Activated CD4-positive, alpha-beta T cell treated with anti-CD3 and anti-CD28 coated beads, Interleukin-2, amount 50 U/mL, for 4 hours (primary cell): Measurements from ENCODE around the gene PLEKHG1.

Source experiments
- DNase-seq, 2 experiments: peaks; one replicate each; pipeline ENCODE4 v3.0.0-alpha.2; 2020

Gene PLEKHG1

DNA sequence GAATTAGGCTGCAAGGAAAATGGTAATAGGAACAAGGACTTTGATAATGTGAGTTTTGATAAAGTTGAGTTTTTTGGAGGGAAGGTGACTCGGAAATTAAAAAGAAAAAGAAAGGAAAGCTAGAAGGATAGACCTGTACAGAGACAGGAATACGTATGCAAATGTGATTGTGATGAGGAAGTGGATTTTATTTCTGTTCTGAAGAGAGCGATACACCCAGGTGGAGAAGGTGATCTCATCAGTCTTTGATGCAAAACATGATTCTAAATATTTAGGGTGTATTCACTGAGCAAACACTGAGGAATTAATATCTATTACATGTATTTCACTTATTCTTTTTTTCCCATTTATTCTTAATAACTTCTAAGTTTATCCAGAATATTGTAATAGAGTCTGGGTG is 9.2 kb upstream of the PLEKHG1 start:
- no peak for DNase-seq

DNA sequence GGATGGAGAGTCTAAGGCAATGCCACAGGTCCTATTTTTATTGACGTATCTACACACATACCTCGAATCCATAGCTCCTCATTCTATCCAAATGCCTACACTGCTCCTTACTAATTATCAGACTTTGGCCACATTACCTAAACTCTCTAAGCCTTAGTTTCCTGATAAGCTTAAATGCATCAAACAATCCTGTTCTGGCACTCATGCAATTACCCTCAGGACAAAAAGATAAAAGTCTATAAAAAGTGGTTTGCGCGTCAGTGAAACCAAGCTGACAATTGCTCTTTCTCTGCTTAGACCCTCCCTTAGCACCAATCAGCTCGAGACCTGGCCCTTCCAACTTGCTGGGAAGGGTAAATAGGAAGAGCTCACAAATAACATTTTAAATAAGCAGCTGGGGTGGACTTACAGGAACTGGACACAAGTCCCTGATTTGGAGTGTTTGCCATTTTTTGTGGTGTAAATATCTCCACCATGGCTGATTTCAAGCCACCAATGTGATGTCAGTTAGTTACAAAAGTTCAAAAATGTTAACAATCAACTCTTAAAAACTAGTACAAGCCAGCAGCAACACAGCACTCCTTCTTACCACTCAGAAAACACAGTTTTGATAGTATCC is 7.2 kb upstream of the PLEKHG1 start:
- no peak for DNase-seq

DNA sequence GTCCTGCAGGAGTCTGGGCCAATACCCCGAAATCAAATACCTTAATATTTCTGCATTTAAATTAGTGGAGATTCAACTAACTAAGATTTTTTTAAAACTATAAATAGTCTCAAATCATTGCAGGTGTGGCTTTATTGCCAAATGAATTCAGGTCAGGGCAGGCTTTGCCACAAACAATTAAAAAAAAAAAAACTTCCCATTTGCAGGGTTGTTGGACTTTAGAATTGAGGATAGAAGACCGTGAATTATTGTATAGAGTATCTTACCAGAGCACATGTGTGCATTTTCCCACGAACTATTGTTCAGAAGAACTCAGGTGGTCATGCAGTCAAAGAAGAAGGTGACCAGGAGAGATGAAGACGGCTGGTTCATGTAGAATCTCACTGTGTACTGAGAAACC is 6.6 kb upstream of the PLEKHG1 start:
- no peak for DNase-seq

GRCh38 chr6:150596439-150596838 is 3.2 kb upstream of the PLEKHG1 start:
- DNase-seq: no peak

DNA sequence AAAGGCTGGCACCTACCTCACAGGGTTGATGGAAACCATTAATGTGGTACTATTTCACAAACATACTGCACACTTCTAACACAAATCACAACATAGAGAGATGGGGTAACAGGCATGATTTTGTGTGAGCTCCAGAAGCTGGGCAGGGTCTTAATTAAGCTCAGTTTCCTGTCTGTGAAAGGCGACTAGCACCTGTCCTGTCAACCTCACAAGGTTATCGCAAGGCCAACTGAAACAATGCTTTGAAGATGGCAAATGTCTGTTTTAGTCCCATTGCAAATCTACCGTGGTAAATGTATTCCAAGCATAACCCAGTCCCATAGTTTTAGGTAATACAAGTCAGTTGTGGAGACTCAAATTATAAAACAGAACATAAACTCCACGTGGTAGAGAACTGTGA is 1.3 kb upstream of the PLEKHG1 start:
- no peak for DNase-seq

- DNase-seq: no peak
Measured at GRCh38 chr6:150598858-150599198, 857 bp upstream of the PLEKHG1 start.

DNA sequence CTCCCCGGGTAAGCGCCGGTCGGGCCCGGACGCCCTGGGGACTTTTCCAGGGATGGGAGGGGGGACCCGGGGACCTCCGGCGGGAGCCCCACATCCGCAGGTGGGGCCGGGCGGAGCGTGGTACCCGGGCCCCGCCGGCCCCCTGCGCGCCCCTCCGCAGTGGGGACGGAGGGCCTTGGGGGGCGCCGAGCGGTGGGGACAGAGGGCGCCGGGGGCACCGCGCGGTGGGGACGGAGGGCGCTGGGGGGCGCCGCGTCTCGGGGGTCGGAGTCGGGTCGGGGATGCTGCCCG is 270 bp downstream of the PLEKHG1 start:
- no peak for DNase-seq

- DNase-seq: peak; percentile 44 to 48
Measured at GRCh38 chr6:150600301-150601017, 774 bp downstream of the PLEKHG1 start.

DNA sequence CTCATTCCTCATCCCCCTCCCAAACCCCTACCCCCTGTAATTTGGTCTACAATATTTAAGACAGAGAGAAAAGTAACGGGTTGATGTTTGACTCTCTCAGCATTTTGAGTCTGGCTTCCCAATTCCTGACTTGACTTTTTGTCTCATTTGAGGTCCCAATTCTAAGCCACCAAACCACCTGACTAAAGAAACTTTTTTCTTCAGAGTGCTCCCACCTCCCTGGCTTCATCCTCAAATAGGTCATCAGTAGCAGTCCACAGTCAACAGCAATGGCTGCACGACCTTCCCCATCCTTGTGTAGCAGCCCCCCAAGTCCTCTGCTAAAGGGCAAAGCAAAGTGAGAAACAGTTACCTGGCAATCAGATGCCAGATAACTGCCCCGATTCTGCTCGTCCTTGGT is 1.8 kb downstream of the PLEKHG1 start:
- DNase-seq: no peak

GRCh38 chr6:150603176-150603575 is 3.5 kb downstream of the PLEKHG1 start:
- DNase-seq: no peak

- DNase-seq: no peak
Measured at GRCh38 chr6:150604467-150604866, 4.8 kb downstream of the PLEKHG1 start.

GRCh38 chr6:150605333-150605732 is 5.6 kb downstream of the PLEKHG1 start:
- DNase-seq: no peak

DNA sequence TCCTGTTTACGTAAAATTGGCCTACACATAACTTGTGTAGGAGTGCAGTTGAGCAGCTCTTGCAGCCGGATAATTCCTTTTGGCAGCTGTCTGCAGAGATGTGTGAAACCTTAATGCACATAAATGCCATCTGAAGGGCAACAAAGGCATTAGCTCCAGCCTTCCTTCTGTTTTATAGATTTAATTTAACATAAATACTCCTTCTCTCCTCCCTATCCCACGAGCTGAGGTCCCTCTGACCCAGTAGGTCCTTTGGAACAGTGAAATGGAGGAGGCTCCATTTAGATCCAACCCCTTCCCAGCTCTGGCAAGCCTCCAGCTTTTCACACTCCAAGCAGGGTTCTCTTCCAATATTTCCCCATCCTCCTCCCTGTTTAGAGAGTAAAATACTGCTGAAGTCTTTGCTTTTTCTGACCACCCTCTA is 6.5 kb downstream of the PLEKHG1 start:
- DNase-seq: no peak

DNA sequence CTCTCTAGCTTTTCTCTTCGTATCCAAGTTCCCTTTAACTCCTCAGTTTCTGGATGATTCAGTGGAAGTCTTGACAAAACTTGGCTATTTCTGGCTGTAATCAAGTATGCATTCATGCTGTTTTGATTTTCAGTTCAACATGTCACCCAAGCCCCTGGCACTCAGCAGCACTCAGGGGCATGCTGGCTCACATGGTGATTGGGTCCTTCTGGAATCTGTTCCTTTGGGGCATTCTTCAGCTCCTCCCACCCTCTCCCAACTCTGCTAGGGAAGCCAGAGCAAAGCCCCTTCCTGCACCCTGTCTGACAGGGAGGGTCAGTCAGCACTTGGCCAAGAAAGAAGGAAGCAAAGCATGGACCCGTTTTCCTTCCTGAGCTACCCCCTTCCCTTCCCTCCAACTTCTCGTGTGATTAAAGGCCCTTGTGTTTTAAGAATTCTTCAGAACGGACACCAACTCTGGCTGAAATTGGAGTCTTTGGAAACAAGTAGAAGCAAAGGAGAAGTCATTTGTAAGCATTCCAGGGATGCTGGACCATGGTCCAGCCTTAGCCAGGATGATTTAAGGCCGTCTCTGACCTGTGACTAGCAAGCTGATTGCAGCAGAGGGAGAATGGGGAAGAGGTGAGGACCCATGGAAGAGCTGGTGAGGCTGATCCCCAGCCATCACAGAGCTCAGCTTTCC is 7.1 kb downstream of the PLEKHG1 start:
- no peak for DNase-seq

- DNase-seq: no peak
Measured at GRCh38 chr6:150607329-150607650, 7.6 kb downstream of the PLEKHG1 start.

DNA sequence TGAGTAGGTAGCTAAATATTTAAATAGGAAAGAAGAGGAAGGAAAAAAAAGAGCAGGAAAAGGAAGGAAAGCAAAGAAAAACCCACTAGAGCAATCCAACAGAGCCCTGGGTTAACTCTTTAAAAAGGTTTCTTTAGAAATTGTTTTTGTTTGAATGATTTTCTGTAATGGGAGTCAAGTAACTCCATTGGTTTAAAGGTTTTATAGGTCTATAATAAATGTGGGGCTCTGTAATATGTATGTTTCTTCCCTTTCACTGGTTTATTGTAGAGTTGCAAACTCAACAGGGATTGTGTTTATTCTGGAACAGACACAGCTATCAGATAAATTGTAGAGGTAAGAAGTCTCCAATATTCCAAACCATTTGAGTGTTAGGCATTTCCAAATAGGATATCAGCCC is 10.9 kb downstream of the PLEKHG1 start:
- DNase-seq: no peak

- no peak for DNase-seq
Measured at GRCh38 chr6:150613269-150613668, 13.6 kb downstream of the PLEKHG1 start.

DNA sequence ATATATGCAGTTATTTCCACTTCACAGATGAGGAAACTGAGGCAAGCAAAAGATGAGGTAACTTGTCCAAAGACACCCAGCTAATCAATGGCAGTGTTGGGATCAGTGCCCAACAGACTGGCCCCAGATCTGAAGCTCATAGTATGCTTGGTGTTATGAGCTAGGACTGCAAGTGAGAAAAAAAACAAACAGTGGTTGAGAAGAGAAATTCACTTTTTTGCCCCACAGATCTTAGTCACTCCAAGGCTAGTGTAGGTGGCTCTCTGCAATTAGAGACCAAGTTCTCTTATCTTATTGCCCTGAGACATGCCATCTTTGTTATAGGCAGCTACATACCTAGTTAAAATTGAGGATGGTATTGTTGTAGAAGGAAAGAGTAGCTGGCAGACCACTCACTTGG is 16.3 kb downstream of the PLEKHG1 start:
- DNase-seq: no peak

- DNase-seq: no peak
Measured at GRCh38 chr6:150616586-150616985, 16.9 kb downstream of the PLEKHG1 start.

- no peak for DNase-seq
Measured at GRCh38 chr6:150617062-150617461, 17.4 kb downstream of the PLEKHG1 start.

GRCh38 chr6:150617496-150618460 is 18.1 kb downstream of the PLEKHG1 start:
- no peak for DNase-seq

DNA sequence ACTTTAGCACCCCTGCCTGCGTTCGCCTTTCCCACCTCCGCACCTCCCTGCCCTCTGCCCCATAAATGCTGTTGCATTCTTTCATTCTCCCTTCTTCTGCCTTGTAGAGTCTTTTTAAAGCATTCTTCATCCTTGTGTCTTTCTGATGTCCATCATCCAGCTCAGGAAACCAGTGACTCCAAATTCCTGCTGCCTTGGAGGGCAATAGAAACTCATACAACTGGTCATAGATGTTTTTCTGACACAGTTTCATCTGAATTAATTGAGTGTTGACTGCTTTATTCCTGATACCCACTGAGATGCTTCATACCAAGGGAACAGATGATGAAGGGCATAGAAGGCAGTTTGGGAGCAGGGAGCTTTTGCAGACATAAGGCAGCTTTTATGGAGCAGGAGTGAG is 19.6 kb downstream of the PLEKHG1 start:
- no peak for DNase-seq

GRCh38 chr6:150620244-150620643 is 20.6 kb downstream of the PLEKHG1 start:
- no peak for DNase-seq

DNA sequence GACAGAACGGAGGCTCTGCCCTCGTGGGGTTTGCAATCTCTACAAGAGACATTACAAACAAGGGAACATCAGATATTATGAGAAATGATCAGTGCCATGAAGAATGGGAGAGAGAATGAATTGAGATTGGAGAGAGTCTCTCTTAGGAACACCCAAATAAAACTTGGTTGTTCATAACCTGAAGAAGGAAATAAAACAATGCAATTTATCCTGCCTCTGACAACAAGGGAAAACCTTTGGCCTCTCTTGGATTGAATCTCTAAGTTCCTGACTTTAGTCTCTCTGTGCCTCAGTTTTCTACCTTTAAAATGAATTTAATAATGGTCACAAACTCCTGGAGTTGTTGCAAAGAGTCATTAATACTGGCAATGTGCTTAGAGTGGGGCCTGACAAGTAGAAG is 21.1 kb downstream of the PLEKHG1 start:
- DNase-seq: no peak
